HepG2 (cell line): Measurements from ENCODE around the gene C1orf141. TPM values are rescaled to one million over a fixed set of nuclear protein-coding genes. Genes with fewer than 3 reads are reported as not detected.
A peak's percentile ranks its signal among the peaks of the same experiment; 100 is the strongest.

ENCODE experiments used
- ASH2L ChIP-seq: fragments of 300-600, 200-600 bp; sonication (generic); IDR thresholded peaks from 2 replicates; pipeline ENCODE4 v1.7.0; 2017; ENCODE audit warnings: low read depth, mild to moderate bottlenecking, moderate library complexity, mixed read lengths, low read length; ENCODE audit not compliant: insufficient read length
- FIP1L1 ChIP-seq: fragments of 200-400 bp; formaldehyde crosslinking; IDR thresholded peaks from 2 replicates; pipeline ENCODE4 v1.6.1; 2018; ENCODE audit warnings: low read depth, mild to moderate bottlenecking, low read length, moderate library complexity, borderline replicate concordance; ENCODE audit not compliant: insufficient read depth
- FOXO1 ChIP-seq: sonication (generic); formaldehyde crosslinking; IDR thresholded peaks from 2 replicates; pipeline ENCODE4 v1.4.0; 2020; ENCODE audit warnings: missing genetic modification reagents
- HINFP ChIP-seq: sonication (generic); formaldehyde crosslinking; IDR thresholded peaks from 2 replicates; pipeline ENCODE4 v1.4.0; 2020; ENCODE audit warnings: low read depth, mild to moderate bottlenecking, missing genetic modification reagents
- HMG20B ChIP-seq: conservative IDR thresholded peaks from 2 replicates; pipeline ENCODE4 v1.6.1; 2016; ENCODE audit warnings: missing genetic modification reagents, missing compliant biosample characterization
- HOXA9 ChIP-seq: sonication (generic); formaldehyde crosslinking; IDR thresholded peaks from 2 replicates; pipeline ENCODE4 v1.8.1; 2022; ENCODE audit warnings: missing genetic modification reagents, mild to moderate bottlenecking, moderate library complexity, borderline replicate concordance
- KAT2B ChIP-seq: fragments of 150-350 bp; IDR thresholded peaks from 2 replicates; pipeline ENCODE4 v1.6.1; 2014; ENCODE audit warnings: low read depth, low read length, borderline replicate concordance
- MED1 ChIP-seq: sonication (generic); formaldehyde crosslinking; IDR thresholded peaks from 2 replicates; pipeline ENCODE4 v1.4.0; 2020; ENCODE audit warnings: missing genetic modification reagents
- MIER2 ChIP-seq: IDR thresholded peaks from 2 replicates; pipeline ENCODE4 v1.6.1; 2016; ENCODE audit warnings: missing biosample characterization, missing genetic modification reagents
- MLXIP ChIP-seq: sonication (generic); formaldehyde crosslinking; IDR thresholded peaks from 2 replicates; pipeline ENCODE4 v1.9.0; 2021; ENCODE audit warnings: missing genetic modification reagents, borderline replicate concordance
- SIN3A ChIP-seq: IDR thresholded peaks from 2 replicates; pipeline ENCODE4 v1.6.1; 2011; ENCODE audit warnings: low read depth, mild to moderate bottlenecking, control low read depth, low read length, borderline replicate concordance
- ZBTB21 ChIP-seq: sonication (generic); formaldehyde crosslinking; IDR thresholded peaks from 2 replicates; pipeline ENCODE4 v1.4.0; 2020; ENCODE audit warnings: missing genetic modification reagents
- ZBTB33 ChIP-seq: sonication (generic); formaldehyde crosslinking; IDR thresholded peaks from 2 replicates; pipeline ENCODE4 v1.4.0; 2020; ENCODE audit warnings: missing genetic modification reagents
- ZFP36L1 ChIP-seq: sonication (generic); formaldehyde crosslinking; IDR thresholded peaks from 2 replicates; pipeline ENCODE4 v1.8.0; 2022; ENCODE audit warnings: mild to moderate bottlenecking, missing genetic modification reagents, moderate library complexity
- ZNF263 ChIP-seq: sonication (generic); formaldehyde crosslinking; IDR thresholded peaks from 2 replicates; pipeline ENCODE4 v1.4.0; 2020; ENCODE audit warnings: missing genetic modification reagents
- ZNF296 ChIP-seq: sonication (generic); formaldehyde crosslinking; conservative IDR thresholded peaks from 2 replicates; pipeline ENCODE4 v1.5.0; 2020; ENCODE audit warnings: mild to moderate bottlenecking, missing genetic modification reagents
- ZNF33A ChIP-seq: sonication (generic); formaldehyde crosslinking; IDR thresholded peaks from 2 replicates; pipeline ENCODE4 v1.5.1; 2020; ENCODE audit warnings: missing genetic modification reagents, mild to moderate bottlenecking, moderate library complexity, borderline replicate concordance
- ZNF430 ChIP-seq: sonication (generic); formaldehyde crosslinking; IDR thresholded peaks from 2 replicates; pipeline ENCODE4 v1.9.0; 2021; ENCODE audit warnings: mild to moderate bottlenecking, missing genetic modification reagents
- ZNF501 ChIP-seq: sonication (generic); formaldehyde crosslinking; IDR thresholded peaks from 2 replicates; pipeline ENCODE4 v1.5.1; 2020; ENCODE audit warnings: mild to moderate bottlenecking, moderate library complexity, missing genetic modification reagents
- ZNF549 ChIP-seq: sonication (generic); formaldehyde crosslinking; IDR thresholded peaks from 2 replicates; pipeline ENCODE4 v1.5.0; 2020; ENCODE audit warnings: missing genetic modification reagents
- polyA plus RNA-seq, 8 experiments: library from polyadenylated mRNA; depleted of rRNA in 3 of 8; stranded (reverse) in 7 of 8; unstranded in 1 of 8; fragments of >200 nt; fragmentation: Illumina TruSeq in 4 of 8; extraction: Trizol in 4 of 8; gene quantifications; 2 replicates each; pipeline versions ENCODE4 v1.2.1 to v1.2.3, GENCODE V29; 2011 to 2016; ENCODE audit warnings: low read depth in 4 of 8, missing spikeins in 1 of 8, mixed read lengths in 1 of 8; ENCODE audit not compliant: insufficient read depth in 1 of 8
- total RNA-seq, 5 experiments: library from RNA; depleted of rRNA; stranded (reverse); fragments of >200 nt; fragmentation: Illumina TruSeq; extraction: Trizol; gene quantifications; 2 replicates each; pipeline ENCODE4 v1.2.3, GENCODE V29; 2016; ENCODE audit warnings: low read depth in 1 of 5

The C1orf141 gene
- total and polyA plus RNA-seq, 2 of the 13 experiments (the other 11 are each of a cell fraction or from before 2014, with no cell fraction given): not detected

GRCh38 chr1:67053785-67054772 lies 80.7 kb downstream of the C1orf141 start, which contains the start of gene SLC35D1 (continued):
- TF ChIP-seq MLXIP (CRISPR knock-in tag) (no peak), ZBTB33 (CRISPR knock-in tag) (no peak), MED1 (CRISPR knock-in tag) (peak; percentile 63), ASH2L (peak; percentile 92), ZNF501 (CRISPR knock-in tag) (peak; percentile 92), MIER2 (CRISPR knock-in tag) (no peak; the same call in 1 of the 2 replicates), HMG20B (CRISPR knock-in tag) (peak; percentile 78; the same call in 1 of the 2 replicates), ZNF263 (no peak), ZNF430 (CRISPR knock-in tag) (peak; percentile 55), ZNF549 (CRISPR knock-in tag) (no peak; the same call in 1 of the 2 replicates), HOXA9 (CRISPR knock-in tag) (no peak; the same call in 1 of the 2 replicates), ZNF33A (CRISPR knock-in tag) (no peak), SIN3A (peak; percentile 1; the same call in 1 of the 2 replicates), FIP1L1 (peak; percentile 86; the same call in 1 of the 2 replicates), HINFP (CRISPR knock-in tag) (peak; percentile 4; the same call in 1 of the 2 replicates), KAT2B (no peak), ZNF296 (CRISPR knock-in tag) (no peak), FOXO1 (CRISPR knock-in tag) (no peak), ZBTB21 (no peak), ZFP36L1 (CRISPR knock-in tag) (no peak; the same call in 1 of the 2 replicates)
